Natural killer cell treated with Interleukin-12 subunit alpha and Interleukin-12 subunit beta and Interleukin-15 and Interleukin-18, amount 100 ng/mL, for 72 hours (primary cell): ENCODE data around the gene LYPD6. TPM values are rescaled to one million over a fixed set of nuclear protein-coding genes. Genes with fewer than 3 reads are reported as not detected.
"Not testable (repeated sequence)": the region's sequence is repeated elsewhere in the genome, so short reads cannot be mapped to it uniquely, and the experiment has no call there.

Experiments used
- ATAC-seq, 2 donors: fragments of 150-1000 bp; cut with Tn5 transposase in 1 of 2; sonication (Bioruptor Pico), chemical (Tn5 transposase) in 1 of 2; 2 replicates each; pipeline ENCODE4 v1.10.0; 2021
- DNase-seq: peaks from one replicate; pipeline ENCODE4 v3.0.0; 2022; ENCODE audit warnings: low spot score
- H3K27ac Mint-ChIP-seq, 2 donors: 1 replicate in 1 of 2; 2 replicates in 1 of 2; pipeline ENCODE4 v1.8.0; 2022; ENCODE audit warnings: mixed read lengths in 2 of 2, mild to moderate bottlenecking in 1 of 2, moderate library complexity in 1 of 2
- H3K27me3 Mint-ChIP-seq, 2 donors: 1 replicate in 1 of 2; 2 replicates in 1 of 2; pipeline ENCODE4 v1.8.0; 2022; ENCODE audit warnings: mixed read lengths in 2 of 2
- H3K36me3 Mint-ChIP-seq: one replicate; pipeline ENCODE4 v1.8.0; 2022; ENCODE audit warnings: mixed read lengths
- H3K4me1 Mint-ChIP-seq, 2 donors: 1 replicate in 1 of 2; 2 replicates in 1 of 2; pipeline ENCODE4 v1.8.0; 2022; ENCODE audit warnings: low read depth in 2 of 2, mixed read lengths in 2 of 2, mild to moderate bottlenecking in 1 of 2
- H3K4me3 Mint-ChIP-seq: one replicate; pipeline ENCODE4 v1.8.0; 2022; ENCODE audit warnings: mixed read lengths
- H3K9me3 Mint-ChIP-seq: 2 replicates; pipeline ENCODE4 v1.8.0; 2022; ENCODE audit warnings: mixed read lengths
- total RNA-seq, 2 donors: library from RNA; stranded (reverse); gene quantifications; one replicate each; pipeline ENCODE4 v1.2.3, GENCODE V29; 2022

Gene LYPD6
- total RNA-seq, 2 donors from 2014 or later, result not detected

DNA sequence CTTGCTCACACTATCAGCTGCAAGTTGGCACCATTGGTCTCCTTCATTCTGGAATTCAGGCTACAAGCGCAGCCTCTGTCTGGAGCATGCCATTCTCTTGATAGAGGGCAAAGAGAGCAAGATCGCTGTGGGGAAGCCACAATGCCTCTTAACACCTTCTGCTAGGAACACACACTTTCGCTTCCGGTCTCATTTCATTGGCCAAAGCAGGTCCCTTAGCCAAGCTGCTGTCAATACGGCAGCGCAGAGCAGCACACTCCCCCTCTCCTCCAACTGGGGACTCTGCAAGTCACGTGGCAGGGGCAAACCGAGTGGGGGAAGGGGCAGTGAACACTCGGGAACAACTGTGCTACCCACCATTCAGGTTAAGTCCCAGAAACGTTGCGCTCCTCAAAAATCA lies 159.1 kb downstream of the LYPD6 start:
- no peaks in the 10 kb centered on the region for H3K4me1 Mint-ChIP-seq
- peaks cover 6 to 17% of the 10 kb centered on the region in 2 donors for H3K27me3 Mint-ChIP-seq
- DNase-seq (no peak), ATAC-seq (no peak)
- H3K27ac Mint-ChIP-seq, result no peak overlapping the region
- no peaks in the 10 kb centered on the region for H3K36me3 Mint-ChIP-seq
- peaks cover 3% of the 10 kb centered on the region for H3K9me3 Mint-ChIP-seq
- H3K4me3 Mint-ChIP-seq, result no peak overlapping the region

DNA sequence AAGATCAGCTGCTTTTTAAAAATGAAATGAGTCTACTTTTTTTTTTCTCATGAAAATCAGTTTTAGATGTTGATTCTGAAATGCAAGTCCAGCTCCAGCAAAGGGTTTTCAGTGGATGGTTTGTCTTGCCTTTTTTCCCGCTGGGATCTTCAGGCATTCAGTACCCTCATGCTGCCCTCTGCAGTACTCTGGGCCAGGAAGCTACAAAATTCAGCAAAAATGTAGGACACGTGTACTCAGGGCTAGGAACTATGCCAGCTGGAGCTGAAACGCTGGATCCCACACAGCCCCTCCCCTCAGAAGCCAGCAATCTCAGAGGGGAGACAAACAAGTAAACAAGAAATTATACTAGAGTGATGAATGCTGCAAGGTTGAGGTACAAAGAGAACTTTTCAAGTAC lies 159.9 kb downstream of the LYPD6 start:
- H3K36me3 Mint-ChIP-seq, result no peaks in the 10 kb centered on the region
- ATAC-seq (no peak), DNase-seq (no peak)
- H3K9me3 Mint-ChIP-seq, result peaks cover 3% of the 10 kb centered on the region
- H3K27ac Mint-ChIP-seq, result no peak overlapping the region
- peaks cover 6 to 20% of the 10 kb centered on the region in 2 donors for H3K27me3 Mint-ChIP-seq
- H3K4me3 Mint-ChIP-seq, result no peak overlapping the region
- H3K4me1 Mint-ChIP-seq, result no peaks in the 10 kb centered on the region

DNA sequence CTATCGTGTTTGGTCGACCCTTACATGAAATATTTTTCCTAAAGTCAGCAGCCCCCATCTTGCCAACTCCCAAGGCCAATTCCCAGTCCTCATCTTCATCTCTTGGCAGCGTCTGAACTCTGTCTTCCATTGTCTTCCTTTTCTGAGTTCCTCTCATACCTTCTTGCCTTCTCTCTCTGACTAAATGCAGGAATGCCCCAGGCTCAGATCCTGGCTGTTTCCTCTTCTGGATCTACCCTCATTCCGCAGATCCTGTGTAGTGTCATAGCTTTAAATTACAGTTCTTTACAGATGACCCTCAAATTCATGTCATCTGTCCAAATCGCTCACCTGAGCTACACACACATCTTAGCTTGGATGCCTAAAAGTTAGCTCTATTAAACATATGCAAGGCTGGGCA lies 162.5 kb downstream of the LYPD6 start:
- no peak overlapping the region for H3K4me3 Mint-ChIP-seq
- no peaks in the 10 kb centered on the region for H3K4me1 Mint-ChIP-seq
- no peaks in the 10 kb centered on the region for H3K36me3 Mint-ChIP-seq
- H3K9me3 Mint-ChIP-seq, result peaks cover 11% of the 10 kb centered on the region
- peaks cover 4 to 26% of the 10 kb centered on the region in 2 donors for H3K27me3 Mint-ChIP-seq
- H3K27ac Mint-ChIP-seq, result no peak overlapping the region
- ATAC-seq (no peak), DNase-seq (no peak)

DNA sequence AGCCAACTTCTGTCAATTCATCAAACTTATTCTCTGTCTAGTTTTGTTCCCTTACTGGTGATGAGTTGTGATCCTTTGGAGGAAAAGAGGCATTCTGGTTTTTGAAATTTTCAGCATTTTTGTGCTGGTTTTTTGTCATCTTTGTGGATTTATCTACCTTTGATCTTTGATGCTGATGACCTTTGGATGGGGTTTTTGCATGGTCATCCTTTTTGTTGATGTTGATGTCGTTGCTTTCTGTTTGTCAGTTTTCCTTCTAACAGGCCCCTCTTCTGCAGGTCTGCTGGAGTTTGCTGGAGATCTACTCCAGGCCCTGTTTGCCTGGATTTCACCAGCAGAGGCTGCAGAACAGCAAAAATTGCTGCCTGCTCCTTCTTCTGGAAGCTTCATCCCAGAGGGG lies 168.8 kb downstream of the LYPD6 start:
- Mint-ChIP-seq H3K27me3 (peaks cover 2 to 11% of the 10 kb centered on the region in 2 donors), H3K9me3 (peaks cover 13% of the 10 kb centered on the region)
- H3K36me3 Mint-ChIP-seq, ATAC-seq, DNase-seq, H3K4me3 Mint-ChIP-seq, H3K4me1 Mint-ChIP-seq, H3K27ac Mint-ChIP-seq: not testable (repeated sequence)

DNA sequence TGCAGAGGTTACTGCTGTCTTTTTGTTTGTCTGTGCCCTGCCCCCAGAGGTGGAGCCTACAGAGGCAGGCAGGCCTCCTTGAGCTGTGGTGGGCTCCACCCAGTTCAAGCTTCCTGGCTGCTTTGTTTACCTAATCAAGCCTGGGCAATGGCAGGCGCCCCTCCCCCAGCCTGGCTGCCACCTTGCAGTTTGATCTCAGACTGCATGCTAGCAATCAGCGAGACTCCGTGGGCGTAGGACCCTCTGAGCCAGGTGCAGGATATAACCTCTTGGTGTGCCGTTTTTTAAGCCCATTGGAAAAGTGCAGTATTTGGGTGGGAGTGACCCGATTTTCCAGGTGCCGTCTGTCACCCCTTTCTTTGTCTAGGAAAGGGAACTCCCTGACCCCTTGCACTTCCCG lies 176.4 kb downstream of the LYPD6 start:
- H3K27ac Mint-ChIP-seq, H3K4me3 Mint-ChIP-seq, H3K4me1 Mint-ChIP-seq, H3K9me3 Mint-ChIP-seq, ATAC-seq, DNase-seq, H3K36me3 Mint-ChIP-seq: not testable (repeated sequence)
- H3K27me3 Mint-ChIP-seq, result peaks cover 0 to 28% of the 10 kb centered on the region in 2 donors

DNA sequence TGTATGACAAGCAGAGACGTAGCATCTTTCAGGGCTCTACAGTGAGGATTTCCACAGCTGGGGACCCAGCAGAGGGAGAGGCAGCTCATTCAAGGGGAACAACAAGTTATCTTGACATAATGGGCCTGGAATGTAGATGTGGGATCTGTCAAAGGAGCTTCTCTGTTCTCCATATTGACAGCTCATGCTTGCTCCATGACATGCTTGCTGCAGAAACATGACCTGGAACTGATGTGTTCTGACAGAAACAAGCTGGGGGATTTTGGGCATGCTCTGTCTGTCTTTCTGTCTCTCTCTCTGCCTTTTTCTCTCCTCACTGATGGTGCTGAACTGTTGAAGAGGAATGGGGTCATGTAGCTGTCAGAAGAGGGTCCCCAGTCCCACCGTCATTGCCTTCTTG lies 177.6 kb downstream of the LYPD6 start:
- H3K4me1 Mint-ChIP-seq, result no peaks in the 10 kb centered on the region
- ATAC-seq (no peak), DNase-seq (no peak)
- peaks cover 4% of the 10 kb centered on the region for H3K36me3 Mint-ChIP-seq
- peaks cover 3% of the 10 kb centered on the region for H3K9me3 Mint-ChIP-seq
- no peak overlapping the region for H3K27ac Mint-ChIP-seq
- no peak overlapping the region for H3K4me3 Mint-ChIP-seq
- peaks cover 0 to 32% of the 10 kb centered on the region in 2 donors for H3K27me3 Mint-ChIP-seq

DNA sequence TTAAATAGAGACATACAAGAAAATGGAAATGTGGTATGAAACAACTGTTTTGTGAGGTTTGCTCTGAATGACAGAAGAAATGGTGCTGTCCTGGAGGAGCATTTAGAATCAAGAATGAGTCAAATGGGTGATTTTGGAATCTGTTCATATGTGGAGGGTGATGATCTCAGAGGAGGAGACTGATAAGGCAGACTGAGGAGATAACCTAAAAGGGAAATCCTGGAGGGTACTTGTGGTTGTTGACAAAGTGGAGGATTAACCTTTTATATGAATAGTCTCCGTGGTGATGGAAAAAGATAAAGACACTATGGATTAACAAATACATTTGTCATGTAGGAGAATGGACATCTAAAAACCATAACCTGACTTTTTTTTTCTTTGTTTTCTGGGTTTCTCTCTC lies 183.1 kb downstream of the LYPD6 start:
- Mint-ChIP-seq H3K27ac (no peak overlapping the region), H3K27me3 (peaks cover 0 to 26% of the 10 kb centered on the region in 2 donors), H3K4me3 (no peak overlapping the region), H3K36me3 (no peaks in the 10 kb centered on the region), H3K4me1 (no peaks in the 10 kb centered on the region), H3K9me3 (peaks cover 3% of the 10 kb centered on the region)
- DNase-seq (no peak), ATAC-seq (no peak)
